HG03175 (cell line): ENCODE results near the gene PLGLB1.
"Not testable (repeated sequence)": the region's sequence is repeated elsewhere in the genome, so short reads cannot be mapped to it uniquely, and the experiment has no call there.

ENCODE experiments used
- ATAC-seq: cut with Tn5 transposase; IDR thresholded peaks from one replicate; pipeline ENCODE4 v1.9.1; 2021; ENCODE audit warnings: mild to moderate bottlenecking, moderate library complexity; ENCODE audit not compliant: unreplicated experiment

The PLGLB1 gene

GRCh38 chr2:87021744-87022143 lies at the start of gene PLGLB1:
PLGLB1 (minus strand) TSS chr2:87021844; CDS start chr2:87021783, 61 bp downstream.
- ATAC-seq, result not testable (repeated sequence)

GRCh38 chr2:87064305-87064704 lies 42.7 kb upstream of the PLGLB1 start:
- ATAC-seq, result not testable (repeated sequence)

- not testable (repeated sequence) for ATAC-seq
These were observed 41.8 kb upstream of the PLGLB1 start for GRCh38 chr2:87063431-87063830.

GRCh38 chr2:87061519-87061918 lies 39.9 kb upstream of the PLGLB1 start:
- ATAC-seq, result not testable (repeated sequence)

GRCh38 chr2:87057606-87058005 lies 36.0 kb upstream of the PLGLB1 start:
- ATAC-seq, result not testable (repeated sequence)

GRCh38 chr2:87056843-87057242 lies 35.2 kb upstream of the PLGLB1 start:
- ATAC-seq, result not testable (repeated sequence)

GRCh38 chr2:87056435-87056834 lies 34.8 kb upstream of the PLGLB1 start:
- ATAC-seq, result not testable (repeated sequence)

- ATAC-seq, result not testable (repeated sequence)
These were observed 32.7 kb upstream of the PLGLB1 start for GRCh38 chr2:87054375-87054774.

- ATAC-seq, result not testable (repeated sequence)
These were observed 19.8 kb upstream of the PLGLB1 start for GRCh38 chr2:87041321-87041978.

- ATAC-seq, result not testable (repeated sequence)
These were observed 7.0 kb upstream of the PLGLB1 start for GRCh38 chr2:87028607-87029006.

- not testable (repeated sequence) for ATAC-seq
These were observed 5.2 kb upstream of the PLGLB1 start for GRCh38 chr2:87026816-87027215.

- not testable (repeated sequence) for ATAC-seq
These were observed 4.3 kb upstream of the PLGLB1 start for GRCh38 chr2:87025927-87026326.

GRCh38 chr2:87023988-87024615 lies 2.5 kb upstream of the PLGLB1 start:
- not testable (repeated sequence) for ATAC-seq

GRCh38 chr2:87021043-87021442 lies 601 bp downstream of the PLGLB1 start:
- not testable (repeated sequence) for ATAC-seq

- ATAC-seq, result not testable (repeated sequence)
These were observed 2.6 kb downstream of the PLGLB1 start for GRCh38 chr2:87019053-87019452.

GRCh38 chr2:87014489-87015169 lies 7.0 kb downstream of the PLGLB1 start:
- not testable (repeated sequence) for ATAC-seq

GRCh38 chr2:87004398-87004797 lies 17.2 kb downstream of the PLGLB1 start:
- not testable (repeated sequence) for ATAC-seq
